Peyer's patch (tissue), 4 donors: ENCODE measurements around the gene ZDHHC22.

Source experiments
- CTCF ChIP-seq, 6 experiments: fragments of 450-650 bp in 4 of 6; fragments of 200-600 bp in 2 of 6; sonication (generic) in 1 of 6; IDR thresholded peaks; one replicate each; pipeline ENCODE4 v1.5.1; 2017 to 2019; ENCODE audit warnings: antibody characterized with exemption in 6 of 6, mild to moderate bottlenecking in 3 of 6, moderate library complexity in 1 of 6
- POLR2A ChIP-seq, 2 donors: fragments of 450-650 bp; IDR thresholded peaks; one replicate each; pipeline ENCODE4 v1.5.1; 2017; ENCODE audit warnings: antibody characterized with exemption in 2 of 2, mild to moderate bottlenecking in 2 of 2, moderate library complexity in 2 of 2

GRCh38 chr14:77085538-77085937, 56.1 kb downstream of the ZDHHC22 start:
- no peak for TF ChIP-seq CTCF (IDR thresholded peaks at IDR 0.05)
- TF ChIP-seq POLR2A (IDR thresholded peaks at IDR 0.05), result no peak
